NCI-H2227 treated with DMSO at 0.1 percent for 48 hours (cell line): Measurements from ENCODE around the gene UIMC1.

Experiments used
- DNase-seq: peaks from one replicate; lab custom pipeline; 2025; lab: John Stamatoyannopoulos, UW

UIMC1 gene

DNA sequence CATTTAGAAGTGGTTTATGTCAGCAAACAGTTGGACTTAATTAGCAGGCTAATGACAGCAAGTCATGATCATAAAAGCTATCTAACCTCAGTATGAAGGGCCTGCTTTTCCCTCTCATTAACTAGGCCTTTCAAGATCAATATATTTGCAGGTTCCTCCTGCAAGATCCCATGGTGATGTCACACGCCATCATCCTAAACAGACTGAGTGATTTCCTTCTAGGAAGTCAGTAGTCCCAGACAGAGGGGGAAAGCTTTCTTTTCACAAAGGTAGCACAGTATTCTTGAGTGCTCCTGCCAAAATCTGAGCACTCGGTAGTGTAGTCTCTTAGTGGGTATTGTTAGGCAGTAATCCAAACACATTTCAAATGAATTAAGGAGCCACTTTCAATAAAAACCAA lies 52.5 kb downstream of the UIMC1 start:
- DNase-seq = no peak

DNA sequence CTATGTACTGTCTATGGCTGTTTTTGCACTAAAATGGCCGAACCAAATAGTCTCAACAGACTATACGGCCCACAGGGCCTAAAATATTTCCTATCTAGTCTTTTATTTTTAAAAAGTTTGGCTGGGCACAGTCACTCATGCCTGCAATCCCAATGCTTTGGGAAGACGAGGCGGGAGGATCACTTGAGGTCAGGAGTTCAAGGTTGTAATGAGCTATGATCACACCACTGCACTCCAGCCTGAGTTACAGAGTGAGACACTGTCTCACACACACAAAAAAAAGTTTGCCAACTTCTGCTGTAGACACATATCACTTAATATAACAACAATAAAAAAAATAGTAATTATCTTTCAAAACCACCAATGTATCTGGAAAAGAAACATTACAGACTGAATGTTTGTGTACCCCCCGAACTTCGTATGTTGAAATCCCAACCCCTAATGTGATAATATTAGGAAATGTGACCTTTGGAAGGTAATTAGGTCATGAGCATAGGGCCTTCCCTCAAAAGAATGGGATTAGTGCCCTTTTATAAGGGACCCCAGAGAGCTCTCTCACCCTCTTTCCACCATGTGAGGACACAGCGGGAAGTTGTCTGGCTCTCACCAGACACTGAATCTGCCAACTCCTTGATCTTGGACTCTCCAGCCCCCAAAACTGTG lies 53.9 kb downstream of the UIMC1 start:
- DNase-seq = no peak

DNA sequence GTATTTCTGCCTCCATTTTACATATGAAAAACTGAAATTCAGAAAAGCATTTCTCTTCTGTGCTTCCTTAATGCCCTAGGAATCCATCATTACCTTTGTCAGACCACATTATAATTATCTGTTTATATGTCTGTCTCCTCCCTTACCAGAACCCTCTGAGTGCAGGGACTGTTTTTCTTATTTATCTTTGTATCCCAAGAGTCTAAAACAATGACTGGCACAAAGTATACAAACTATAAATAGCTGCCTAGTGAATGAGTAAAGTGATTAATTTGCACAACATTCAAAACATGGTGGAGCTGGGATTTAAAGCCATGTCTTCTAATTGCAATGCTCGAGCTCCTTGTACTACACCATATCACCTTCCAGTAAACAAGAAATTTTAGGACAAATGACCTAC lies 58.1 kb downstream of the UIMC1 start:
- no peak for DNase-seq

DNA sequence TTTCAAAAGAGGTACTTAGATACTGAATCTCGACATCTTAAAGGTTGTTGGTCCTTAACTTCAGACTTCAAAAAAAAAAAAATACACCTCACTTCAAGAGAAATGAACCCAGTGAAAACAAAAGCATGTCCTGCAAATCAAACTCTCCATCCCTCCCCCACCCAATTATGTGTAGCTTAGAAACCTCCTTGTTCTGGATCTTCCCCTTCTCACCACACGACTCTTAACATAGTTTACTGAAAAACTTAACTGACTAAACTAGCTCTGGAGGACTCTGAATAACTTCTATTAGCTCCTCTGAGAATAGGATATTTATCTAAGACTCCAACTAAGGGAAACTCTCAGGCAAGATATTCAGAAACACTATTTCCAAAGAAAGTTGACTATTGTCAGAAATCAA lies 58.7 kb downstream of the UIMC1 start:
- DNase-seq = no peak

DNA sequence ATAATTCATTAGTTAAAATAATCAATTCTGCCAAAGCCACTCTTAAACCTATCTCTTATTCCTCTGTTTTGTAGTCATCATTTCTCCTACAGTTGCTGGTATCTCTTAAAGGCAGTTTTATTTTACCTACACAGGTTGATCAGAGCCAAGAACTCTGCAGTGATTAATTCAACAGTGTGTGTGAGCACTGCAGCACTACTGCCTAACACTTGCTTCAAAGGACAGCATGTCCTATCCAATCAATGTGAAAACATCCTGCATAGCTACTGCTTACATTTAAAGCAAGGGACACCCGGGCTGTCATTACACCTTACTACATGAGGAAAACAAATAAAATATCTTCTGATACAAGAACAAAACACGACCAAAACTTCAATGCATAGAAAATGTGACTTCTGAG lies 62.3 kb downstream of the UIMC1 start:
- DNase-seq = no peak

DNA sequence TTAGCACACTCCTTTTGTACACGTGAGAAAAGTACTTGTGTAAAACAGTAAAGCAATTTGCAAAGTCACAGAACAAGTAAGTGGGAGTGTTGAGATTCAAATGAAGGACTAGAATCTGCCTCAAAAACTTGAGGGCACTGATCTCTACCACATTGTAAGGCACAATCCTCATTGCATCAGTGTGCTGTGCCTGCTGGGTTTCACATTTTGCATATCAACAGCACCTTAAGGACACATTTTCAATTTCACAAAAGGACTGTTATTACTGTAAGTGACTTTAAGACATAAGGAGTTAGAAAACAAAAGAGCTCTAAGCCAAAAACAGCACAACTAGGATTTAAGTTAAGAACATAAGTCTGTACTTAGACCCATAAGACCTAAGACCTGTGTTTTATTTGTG lies 62.8 kb downstream of the UIMC1 start:
- DNase-seq = no peak

GRCh38 chr5:176941951-176942350 lies 64.6 kb downstream of the UIMC1 start:
- no peak for DNase-seq

- no peak for DNase-seq
These were observed 68.1 kb downstream of the UIMC1 start for GRCh38 chr5:176938472-176938871.

GRCh38 chr5:176935017-176935416 lies 71.6 kb downstream of the UIMC1 start:
- DNase-seq = no peak

GRCh38 chr5:176934309-176934930 lies 72.2 kb downstream of the UIMC1 start:
- DNase-seq = no peak

- DNase-seq = no peak
These were observed 76.9 kb downstream of the UIMC1 start for GRCh38 chr5:176929654-176930053.

GRCh38 chr5:176927562-176927961 lies 79.0 kb downstream of the UIMC1 start:
- no peak for DNase-seq

DNA sequence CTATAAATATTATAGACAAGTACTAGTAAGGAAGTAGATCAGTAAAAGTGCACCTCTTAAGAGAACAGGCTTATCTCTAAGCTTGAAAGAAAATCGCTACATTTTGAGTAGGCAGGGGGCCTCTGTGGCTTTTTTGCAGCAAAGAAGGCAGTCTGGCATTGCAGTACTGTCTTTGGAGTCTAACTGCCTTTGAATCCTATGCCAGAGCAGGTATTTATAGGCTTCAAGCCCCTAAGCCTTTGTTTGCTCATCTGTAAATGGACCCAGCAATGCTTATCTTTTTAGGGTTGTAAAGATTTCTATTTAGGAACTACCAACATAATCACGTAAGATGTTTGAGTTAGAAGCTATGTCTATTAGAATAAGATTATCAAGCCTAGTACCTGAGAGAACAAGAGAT lies 83.8 kb downstream of the UIMC1 start:
- DNase-seq = no peak

- DNase-seq = no peak
These were observed 84.9 kb downstream of the UIMC1 start for GRCh38 chr5:176921714-176922113.

GRCh38 chr5:176918613-176919012 lies 88.0 kb downstream of the UIMC1 start:
- DNase-seq = no peak

GRCh38 chr5:176916337-176916736 lies 90.2 kb downstream of the UIMC1 start:
- no peak for DNase-seq

DNA sequence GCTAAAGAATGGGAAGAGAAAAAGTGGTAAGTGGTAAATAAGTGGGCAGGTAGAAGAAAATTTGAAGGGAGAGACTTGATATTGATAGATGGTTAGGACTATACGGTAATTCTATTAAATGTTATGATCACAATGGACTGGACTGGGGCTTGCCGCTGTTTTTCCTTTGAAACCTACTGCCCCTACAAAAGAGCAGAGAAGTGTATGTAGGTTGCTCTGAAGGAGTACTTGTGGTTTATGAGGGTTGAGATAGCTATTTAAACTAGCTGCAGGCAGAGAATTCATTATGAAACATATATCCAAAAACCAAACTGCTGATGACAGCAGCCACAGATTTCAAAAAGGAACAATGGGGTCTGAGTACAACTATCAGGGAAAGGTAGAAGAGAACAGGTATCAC lies 90.7 kb downstream of the UIMC1 start:
- no peak for DNase-seq

DNA sequence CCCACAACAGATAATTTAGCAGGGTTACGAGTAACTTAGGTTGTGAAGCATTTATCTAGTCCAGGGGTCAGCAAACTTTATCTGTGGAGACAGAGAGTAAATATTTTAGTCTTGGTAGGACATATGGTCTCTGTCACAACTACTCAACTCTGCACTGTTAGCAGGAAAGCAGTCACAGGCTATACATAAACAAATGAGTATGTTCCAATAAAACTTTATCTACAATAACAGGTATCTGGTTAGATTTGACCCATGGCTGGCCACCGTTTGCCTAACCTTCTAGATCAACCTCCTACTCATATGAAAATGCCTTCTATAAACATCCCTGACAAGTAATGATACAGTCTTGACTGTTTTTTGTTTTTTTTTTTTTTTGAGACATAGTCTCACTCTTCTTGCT lies 94.5 kb downstream of the UIMC1 start:
- DNase-seq = no peak

DNA sequence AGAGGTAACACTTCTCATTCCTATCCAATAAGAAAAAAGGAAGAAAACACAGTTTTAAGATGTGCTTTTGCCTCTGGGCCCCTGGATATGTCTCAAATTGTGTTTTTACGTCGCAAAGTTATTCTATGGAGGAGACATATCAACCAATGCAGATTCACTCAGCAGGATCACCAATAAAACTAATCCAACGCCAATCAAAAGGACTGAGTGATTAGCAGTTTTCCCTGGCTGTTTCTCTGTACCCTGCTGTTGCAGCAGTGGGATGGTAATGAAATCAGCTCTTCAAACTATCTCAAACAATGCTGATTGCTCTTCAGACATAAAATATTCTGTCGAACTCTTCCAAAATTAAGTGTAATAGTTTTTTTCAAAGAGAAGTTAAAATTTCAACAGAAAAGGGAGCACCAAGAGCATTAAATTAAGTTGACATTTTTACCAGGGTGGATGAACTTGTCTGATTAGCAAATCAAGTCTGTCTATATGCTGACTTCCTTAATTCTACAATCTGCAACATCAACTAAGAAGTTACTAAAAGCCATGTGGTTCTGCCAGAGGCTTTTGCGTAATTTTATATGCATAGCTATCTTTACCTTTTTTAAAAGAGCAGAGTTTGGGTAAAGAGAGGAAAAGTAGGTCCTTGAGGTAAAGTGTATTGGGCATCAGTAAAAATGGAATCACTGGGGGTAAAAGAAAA lies 97.8 kb downstream of the UIMC1 start:
- DNase-seq = no peak

- no peak for DNase-seq
These were observed 99.8 kb downstream of the UIMC1 start for GRCh38 chr5:176906796-176907195.

DNA sequence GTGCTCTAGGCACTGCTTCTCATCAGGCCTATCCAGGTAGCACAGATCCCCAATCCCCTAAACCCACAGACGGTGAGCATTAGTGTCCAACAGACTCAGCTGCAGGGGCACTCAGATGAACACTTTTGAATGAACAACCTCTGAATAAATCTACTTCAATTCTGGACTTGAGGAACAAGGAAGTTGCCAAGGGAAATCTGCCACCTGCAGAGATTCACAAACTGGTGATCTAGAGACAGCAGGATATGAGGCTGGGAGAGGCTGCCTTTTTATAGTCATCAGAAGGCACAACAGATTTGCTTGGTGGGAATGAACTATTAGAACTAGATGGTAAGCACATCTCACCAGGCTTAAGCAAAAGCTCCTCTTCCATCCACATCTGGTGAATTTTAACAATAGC lies 100.5 kb downstream of the UIMC1 start:
- no peak for DNase-seq

GRCh38 chr5:176904276-176904675 lies 102.3 kb downstream of the UIMC1 start:
- DNase-seq = no peak

DNA sequence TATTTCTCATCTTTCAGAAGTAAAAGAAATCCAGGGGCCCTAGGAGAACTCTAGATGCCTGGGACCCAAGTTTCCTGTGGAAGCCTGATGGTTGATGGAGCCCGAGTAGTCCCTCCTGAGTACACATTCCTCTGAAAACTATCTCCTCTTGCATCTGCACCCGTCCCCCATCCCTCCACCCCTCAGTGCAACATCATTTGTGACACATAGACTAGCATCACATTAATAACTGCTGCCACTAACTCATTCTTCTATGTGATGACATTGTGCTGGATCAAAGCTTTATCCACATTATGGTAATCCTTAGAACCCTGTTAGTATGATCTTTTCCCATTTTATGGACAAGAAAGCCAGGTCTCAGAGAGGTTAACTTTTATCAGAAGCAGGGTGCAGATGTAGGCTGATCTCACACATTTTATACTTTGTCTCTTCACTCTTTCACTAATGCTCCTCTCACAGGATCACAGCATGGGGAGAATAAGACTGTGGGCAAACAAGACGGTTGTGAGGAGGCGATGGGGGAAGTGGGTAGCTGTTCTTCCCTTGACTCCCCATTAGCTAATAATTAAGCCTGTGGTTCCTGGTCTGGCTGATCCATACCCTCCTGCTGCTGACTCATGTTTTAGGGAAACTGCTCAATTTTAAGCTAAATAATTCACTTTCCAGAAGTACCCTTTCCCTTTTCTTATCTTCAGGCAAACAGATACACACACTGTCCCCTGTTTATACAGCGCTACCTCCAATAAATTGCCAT lies 103.5 kb downstream of the UIMC1 start:
- DNase-seq = no peak
